K562 (cell line): Measurements from ENCODE around the gene ZNF768. TPM values are rescaled to one million over a fixed set of nuclear protein-coding genes. Genes with fewer than 3 reads are reported as not detected.

Source experiments
- BDP1 ChIP-seq: IDR thresholded peaks from 3 replicates; pipeline ENCODE4 v1.6.1; 2011; ENCODE audit not compliant: insufficient read length, insufficient read depth
- CTBP1 ChIP-seq: fragments of 450-650 bp; IDR thresholded peaks from 2 replicates; pipeline ENCODE4 v1.6.1; 2016; ENCODE audit warnings: borderline replicate concordance
- DMBX1 ChIP-seq: fragments of 250-450 bp; sonication (Bioruptor Pico); IDR thresholded peaks from 2 replicates; pipeline ENCODE4 v1.8.0; 2022; ENCODE audit warnings: inconsistent platforms, mild to moderate bottlenecking, moderate library complexity, borderline replicate concordance
- DPF2 ChIP-seq: fragments of 450-650 bp; IDR thresholded peaks from 2 replicates; pipeline ENCODE4 v1.6.1; 2016
- GTF2E2 ChIP-seq: fragments of 200-800 bp; sonication (Bioruptor generic); IDR thresholded peaks from 2 replicates; pipeline ENCODE4 v1.6.1; 2016; ENCODE audit warnings: missing genetic modification characterization, missing compliant biosample characterization
- HMG20B ChIP-seq: fragments of 250-450 bp; sonication (Bioruptor Pico); IDR thresholded peaks from 2 replicates; pipeline ENCODE4 v1.5.0; 2021; ENCODE audit warnings: mild to moderate bottlenecking
- HMGN3 ChIP-seq: IDR thresholded peaks from 2 replicates; pipeline ENCODE4 v1.6.1; 2011; ENCODE audit warnings: borderline replicate concordance, low read depth, mild to moderate bottlenecking, mixed read lengths, low read length; ENCODE audit not compliant: insufficient read length; ENCODE audit errors: extremely low read depth
- L3MBTL2 ChIP-seq: fragments of 450-650 bp; IDR thresholded peaks from 2 replicates; pipeline ENCODE4 v1.6.1; 2016; ENCODE audit warnings: mild to moderate bottlenecking, moderate library complexity
- NBN ChIP-seq: fragments of 450-650 bp; IDR thresholded peaks from 2 replicates; pipeline ENCODE4 v1.6.1; 2016; ENCODE audit warnings: low read depth, mild to moderate bottlenecking
- NRF1 ChIP-seq, 2 experiments: fragments of 450-650 bp; IDR thresholded peaks in 1 of 2; conservative IDR thresholded peaks in 1 of 2; 2 replicates each; pipeline ENCODE4 v1.6.1; 2014; ENCODE audit warnings: mild to moderate bottlenecking in 2 of 2
- REST ChIP-seq, 2 experiments: fragments of 450-650 bp; formaldehyde crosslinking in 1 of 2; IDR thresholded peaks; 2 replicates each; pipeline versions ENCODE4 v1.4.0 to v1.6.1; 2014 to 2020; ENCODE audit warnings: mild to moderate bottlenecking in 2 of 2, borderline replicate concordance in 1 of 2, low read depth in 1 of 2
- SUPT5H ChIP-seq: fragments of 450-650 bp; IDR thresholded peaks from 2 replicates; pipeline ENCODE4 v1.6.1; 2016
- TCF3 ChIP-seq: sonication (generic); formaldehyde crosslinking; IDR thresholded peaks from 2 replicates; pipeline ENCODE4 v1.4.0; 2020; ENCODE audit warnings: mild to moderate bottlenecking, missing genetic modification reagents
- TRIM24 ChIP-seq, 2 experiments: fragments of 450-650 bp; IDR thresholded peaks; 2 replicates each; pipeline ENCODE4 v1.6.1; 2016
- ZFP36 ChIP-seq: fragments of 150-350 bp; IDR thresholded peaks from 2 replicates; pipeline ENCODE4 v1.6.1; 2018; ENCODE audit warnings: low read length, low read depth; ENCODE audit not compliant: partially characterized antibody
- ZNF583 ChIP-seq: fragments of 250-450 bp; sonication (Bioruptor Pico); IDR thresholded peaks from 2 replicates; pipeline ENCODE4 v1.4.0; 2020
- ZNF589 ChIP-seq: fragments of 200-800 bp; sonication (Bioruptor generic); IDR thresholded peaks from 2 replicates; pipeline ENCODE4 v1.6.1; 2016; ENCODE audit warnings: low read depth, missing genetic modification characterization, missing compliant biosample characterization
- ZNF639 ChIP-seq, 2 experiments: fragments of 200-800 bp in 1 of 2; sonication (Bioruptor generic) in 1 of 2; sonication (generic) in 1 of 2; formaldehyde crosslinking in 1 of 2; IDR thresholded peaks in 1 of 2; conservative IDR thresholded peaks in 1 of 2; 2 replicates each; pipeline versions ENCODE4 v1.5.0 to v1.6.1; 2016 to 2020; ENCODE audit warnings: missing compliant biosample characterization in 1 of 2, missing genetic modification characterization in 1 of 2, missing genetic modification reagents in 1 of 2
- ZNF75A ChIP-seq: fragments of 450-650 bp; formaldehyde crosslinking; IDR thresholded peaks from 2 replicates; pipeline ENCODE4 v1.4.0; 2020; ENCODE audit warnings: mild to moderate bottlenecking
- ZNF766 ChIP-seq: fragments of 200-800 bp; sonication (Bioruptor generic); conservative IDR thresholded peaks from 2 replicates; pipeline ENCODE4 v1.6.1; 2016; ENCODE audit warnings: missing genetic modification characterization, missing compliant biosample characterization
- polyA plus RNA-seq, 8 experiments: library from polyadenylated mRNA; depleted of rRNA in 4 of 8; stranded (reverse) in 5 of 8; unstranded in 3 of 8; fragments of >200 nt; fragmentation: Nextera tagmentation in 2 of 8; fragmentation: Illumina TruSeq in 1 of 8; extraction: Ambion mirVana in 2 of 8; extraction: Trizol in 1 of 8; gene quantifications; 2 replicates each; pipeline versions ENCODE4 v1.2.1 to v1.2.3, GENCODE V29; 2011 to 2014; ENCODE audit warnings: inconsistent platforms in 1 of 8, missing spikeins in 1 of 8
- total RNA-seq, 7 experiments: library from RNA; depleted of rRNA in 6 of 7; stranded (reverse); fragments of >200 nt in 6 of 7; fragmentation: Illumina TruSeq in 2 of 7; extraction: Trizol in 2 of 7; gene quantifications; 2 replicates each; pipeline versions ENCODE4 v1.2.1 to v1.2.3, GENCODE V29; 2011 to 2021; ENCODE audit warnings: low replicate concordance in 1 of 7

ZNF768 gene
- total and polyA plus RNA-seq, 9 of the 15 experiments (the other 6 are each of a cell fraction or from before 2014, with no cell fraction given): 0.13 to 50.7 (median 26.9) TPM

- TF ChIP-seq REST (IDR thresholded peaks at IDR 0.05; ENCODE audit: borderline replicate concordance) (peak; percentile 85), REST (CRISPR knock-in tag; IDR thresholded peaks at IDR 0.05; ENCODE audit: low read depth) (no peak), L3MBTL2 (peak; percentile 77), HMG20B (no peak), ZNF589 (CRISPR knock-in tag) (0 out of 2 replicates have a peak, but pooled peaks have one; percentile 39), ZNF766 (peak; percentile 87), ZNF639 (CRISPR knock-in tag; conservative IDR thresholded peaks at IDR 0.05 in 1 of 2, IDR thresholded peaks at IDR 0.05 in 1 of 2) (0 out of 4 replicates have a peak, but pooled peaks of 1 of the 2 experiments have one; percentile 24), SUPT5H (0 out of 2 replicates have a peak, but pooled peaks have one; percentile 32), TCF3 (CRISPR knock-in tag) (peak; percentile 45; the same call in 1 of the 2 replicates), NRF1 (conservative IDR thresholded peaks at IDR 0.05 in 1 of 2, IDR thresholded peaks at IDR 0.05 in 1 of 2) (peak in 1 of 2 experiments; percentile 38; a peak in 1 of 4 replicates), ZNF75A (CRISPR knock-in tag) (no peak), DMBX1 (0 out of 2 replicates have a peak, but pooled peaks have one; percentile 20), CTBP1 (peak; percentile 82), GTF2E2 (tag) (0 out of 2 replicates have a peak, but pooled peaks have one; percentile 20), HMGN3 (no peak), TRIM24 (IDR thresholded peaks at IDR 0.05) (peak; percentile 27 to 57; a peak in 2 of 4 replicates), BDP1 (no peak), NBN (peak; percentile 88), ZFP36 (peak; percentile 3), DPF2 (peak; percentile 90), ZNF583 (CRISPR knock-in tag) (0 out of 2 replicates have a peak, but pooled peaks have one; percentile 40)
Measured at GRCh38 chr16:30491744-30492308, 34.5 kb downstream of the ZNF768 start (continued).
